H1 (cell line): ENCODE data around the gene SF3B1. TPM values are rescaled to one million over a fixed set of nuclear protein-coding genes. Genes with fewer than 3 reads are reported as not detected.

ENCODE experiments used
- KDM5A ChIP-seq: fragments of 200-600 bp; IDR thresholded peaks from 2 replicates; pipeline ENCODE4 v1.7.1; 2012; ENCODE audit warnings: mild to moderate bottlenecking, low read length, inconsistent platforms, mixed read lengths
- SRF ChIP-seq: IDR thresholded peaks from 2 replicates; pipeline ENCODE4 v1.6.1; 2011; ENCODE audit warnings: mild to moderate bottlenecking, low read depth, low read length, moderate library complexity
- polyA plus RNA-seq, 7 experiments: library from polyadenylated mRNA; depleted of rRNA in 3 of 7; stranded (reverse) in 5 of 7; unstranded in 2 of 7; fragments of >200 nt in 5 of 7; fragments of 200-250 nt in 2 of 7; gene quantifications; 1 replicate in 5 of 7; 2 replicates in 1 of 7; 4 replicates in 1 of 7; pipeline versions ENCODE4 v1.2.1 to v1.2.3, GENCODE V29; 2011 to 2013; ENCODE audit warnings: missing spikeins in 2 of 7, mixed read lengths in 2 of 7
- total RNA-seq: library from RNA; stranded (reverse); fragmentation: NEBNext Ultra II Directional; extraction: Animal tissue kit (Norgen Biotek cat#: 25700); gene quantifications from 2 replicates; pipeline ENCODE4 v1.2.1, GENCODE V29; 2021

SF3B1 gene
- total and polyA plus RNA-seq, 2 of the 8 experiments (the other 6 are each of a cell fraction or from before 2014, with no cell fraction given), result 320 to 403 TPM

GRCh38 chr2:197398913-197399312, 35.9 kb downstream of the SF3B1 start (continued):
- TF ChIP-seq KDM5A, result no peak
- no peak for TF ChIP-seq SRF
